Ishikawa (cell line): ENCODE data around the gene KHDC1L.
A peak's percentile ranks its signal among the peaks of the same experiment; 100 is the strongest.

ENCODE experiments used
- CEBPB ChIP-seq: IDR thresholded peaks from 2 replicates; pipeline ENCODE4 v1.6.1; 2012
- CREB1 ChIP-seq: IDR thresholded peaks from 2 replicates; pipeline ENCODE4 v1.6.1; 2012; ENCODE audit warnings: low read depth
- EGR1 ChIP-seq: IDR thresholded peaks from 2 replicates; pipeline ENCODE4 v1.6.1; 2012
- EP300 ChIP-seq: IDR thresholded peaks from 2 replicates; pipeline ENCODE4 v1.6.1; 2012; ENCODE audit warnings: borderline replicate concordance
- FOXM1 ChIP-seq: IDR thresholded peaks from 2 replicates; pipeline ENCODE4 v1.6.1; 2012; ENCODE audit warnings: low read depth, borderline replicate concordance
- NFIC ChIP-seq: IDR thresholded peaks from 2 replicates; pipeline ENCODE4 v1.6.1; 2012
- RAD21 ChIP-seq: IDR thresholded peaks from 2 replicates; pipeline ENCODE4 v1.6.1; 2012; ENCODE audit warnings: low read depth
- TAF1 ChIP-seq: IDR thresholded peaks from 2 replicates; pipeline ENCODE4 v1.6.1; 2012; ENCODE audit warnings: low read depth, mild to moderate bottlenecking
- TCF12 ChIP-seq: IDR thresholded peaks from 2 replicates; pipeline ENCODE4 v1.6.1; 2012; ENCODE audit warnings: low read depth
- TEAD4 ChIP-seq: IDR thresholded peaks from 2 replicates; pipeline ENCODE4 v1.6.1; 2012
- YY1 ChIP-seq: IDR thresholded peaks from 2 replicates; pipeline ENCODE4 v1.6.1; 2012; ENCODE audit warnings: low read depth
- ZBTB7A ChIP-seq: IDR thresholded peaks from 2 replicates; pipeline ENCODE4 v1.6.1; 2012; ENCODE audit warnings: low read depth
- TF ChIP-seq, protein P1 (sequence below): IDR thresholded peaks from 2 replicates; pipeline ENCODE4 v1.6.1; 2012
- TF ChIP-seq, protein P2 (sequence below): IDR thresholded peaks from 2 replicates; pipeline ENCODE4 v1.6.1; 2012
- TF ChIP-seq, protein P3 (sequence below): IDR thresholded peaks from 2 replicates; pipeline ENCODE4 v1.6.1; 2012; ENCODE audit warnings: low read depth, mild to moderate bottlenecking

The KHDC1L gene

DNA sequence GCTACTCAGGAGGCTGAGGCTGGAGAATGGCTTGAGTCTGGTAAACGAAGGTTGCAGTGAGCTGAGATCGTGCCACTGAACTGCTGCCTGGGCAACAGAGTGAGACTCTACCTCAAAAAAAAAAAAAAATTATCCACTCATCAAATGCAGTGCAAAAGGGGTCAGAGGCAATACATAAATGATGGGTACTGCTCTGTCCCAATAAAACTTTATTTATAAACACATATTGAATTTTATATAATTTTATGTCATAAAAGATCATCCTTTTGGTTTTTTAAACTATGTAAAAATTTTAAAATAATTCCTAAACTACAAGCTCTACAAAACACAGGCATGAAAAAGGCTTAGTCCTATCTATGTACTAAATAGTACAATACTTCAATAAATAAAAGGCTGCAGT lies 27.4 kb upstream of the KHDC1L start:
- TF ChIP-seq FOXM1 (no peak), YY1 (no peak), EP300 (no peak)
- TF ChIP-seq, protein P1, sequence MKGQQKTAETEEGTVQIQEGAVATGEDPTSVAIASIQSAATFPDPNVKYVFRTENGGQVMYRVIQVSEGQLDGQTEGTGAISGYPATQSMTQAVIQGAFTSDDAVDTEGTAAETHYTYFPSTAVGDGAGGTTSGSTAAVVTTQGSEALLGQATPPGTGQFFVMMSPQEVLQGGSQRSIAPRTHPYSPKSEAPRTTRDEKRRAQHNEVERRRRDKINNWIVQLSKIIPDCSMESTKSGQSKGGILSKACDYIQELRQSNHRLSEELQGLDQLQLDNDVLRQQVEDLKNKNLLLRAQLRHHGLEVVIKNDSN, result no peak
- TF ChIP-seq, protein P2, sequence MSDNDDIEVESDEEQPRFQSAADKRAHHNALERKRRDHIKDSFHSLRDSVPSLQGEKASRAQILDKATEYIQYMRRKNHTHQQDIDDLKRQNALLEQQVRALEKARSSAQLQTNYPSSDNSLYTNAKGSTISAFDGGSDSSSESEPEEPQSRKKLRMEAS, result no peak

DNA sequence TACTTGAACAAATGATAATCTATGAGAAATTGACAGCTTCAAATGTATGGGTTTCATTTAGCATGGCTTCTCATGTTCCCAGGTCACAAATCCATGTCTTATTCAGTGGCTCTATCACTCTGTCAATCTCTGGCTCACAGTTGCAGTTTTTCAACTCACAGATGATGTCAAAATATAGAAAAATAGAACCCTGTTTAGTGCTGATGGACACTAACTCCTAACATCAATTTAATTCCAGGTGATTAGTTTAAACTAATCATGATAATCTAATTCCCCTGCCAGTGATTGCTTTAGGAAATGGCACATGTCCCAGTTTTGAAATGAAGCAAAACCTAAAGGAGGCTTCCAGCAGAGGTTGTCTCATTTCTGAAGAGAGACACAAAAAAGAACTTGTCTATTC lies 24.7 kb upstream of the KHDC1L start:
- TF ChIP-seq ZBTB7A (no peak), TCF12 (no peak), YY1 (no peak), EGR1 (no peak), CEBPB (no peak), NFIC (no peak), TAF1 (no peak)
- TF ChIP-seq, protein P3, sequence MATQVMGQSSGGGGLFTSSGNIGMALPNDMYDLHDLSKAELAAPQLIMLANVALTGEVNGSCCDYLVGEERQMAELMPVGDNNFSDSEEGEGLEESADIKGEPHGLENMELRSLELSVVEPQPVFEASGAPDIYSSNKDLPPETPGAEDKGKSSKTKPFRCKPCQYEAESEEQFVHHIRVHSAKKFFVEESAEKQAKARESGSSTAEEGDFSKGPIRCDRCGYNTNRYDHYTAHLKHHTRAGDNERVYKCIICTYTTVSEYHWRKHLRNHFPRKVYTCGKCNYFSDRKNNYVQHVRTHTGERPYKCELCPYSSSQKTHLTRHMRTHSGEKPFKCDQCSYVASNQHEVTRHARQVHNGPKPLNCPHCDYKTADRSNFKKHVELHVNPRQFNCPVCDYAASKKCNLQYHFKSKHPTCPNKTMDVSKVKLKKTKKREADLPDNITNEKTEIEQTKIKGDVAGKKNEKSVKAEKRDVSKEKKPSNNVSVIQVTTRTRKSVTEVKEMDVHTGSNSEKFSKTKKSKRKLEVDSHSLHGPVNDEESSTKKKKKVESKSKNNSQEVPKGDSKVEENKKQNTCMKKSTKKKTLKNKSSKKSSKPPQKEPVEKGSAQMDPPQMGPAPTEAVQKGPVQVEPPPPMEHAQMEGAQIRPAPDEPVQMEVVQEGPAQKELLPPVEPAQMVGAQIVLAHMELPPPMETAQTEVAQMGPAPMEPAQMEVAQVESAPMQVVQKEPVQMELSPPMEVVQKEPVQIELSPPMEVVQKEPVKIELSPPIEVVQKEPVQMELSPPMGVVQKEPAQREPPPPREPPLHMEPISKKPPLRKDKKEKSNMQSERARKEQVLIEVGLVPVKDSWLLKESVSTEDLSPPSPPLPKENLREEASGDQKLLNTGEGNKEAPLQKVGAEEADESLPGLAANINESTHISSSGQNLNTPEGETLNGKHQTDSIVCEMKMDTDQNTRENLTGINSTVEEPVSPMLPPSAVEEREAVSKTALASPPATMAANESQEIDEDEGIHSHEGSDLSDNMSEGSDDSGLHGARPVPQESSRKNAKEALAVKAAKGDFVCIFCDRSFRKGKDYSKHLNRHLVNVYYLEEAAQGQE, result no peak
- TF ChIP-seq, protein P2, result no peak
- TF ChIP-seq, protein P1, result no peak

GRCh38 chr6:73248192-73248903 lies 23.1 kb upstream of the KHDC1L start:
- no peak for TF ChIP-seq NFIC
- peak; percentile 37 for TF ChIP-seq TEAD4

GRCh38 chr6:73242001-73242400 lies 16.7 kb upstream of the KHDC1L start:
- TF ChIP-seq TAF1 (no peak), CREB1 (no peak), CEBPB (no peak), TEAD4 (no peak), TCF12 (no peak), ZBTB7A (no peak), YY1 (no peak), NFIC (no peak), FOXM1 (no peak), RAD21 (no peak), EGR1 (no peak), EP300 (no peak)
- TF ChIP-seq, protein P2, result no peak
- TF ChIP-seq, protein P3, result no peak
- TF ChIP-seq, protein P1, result no peak

DNA sequence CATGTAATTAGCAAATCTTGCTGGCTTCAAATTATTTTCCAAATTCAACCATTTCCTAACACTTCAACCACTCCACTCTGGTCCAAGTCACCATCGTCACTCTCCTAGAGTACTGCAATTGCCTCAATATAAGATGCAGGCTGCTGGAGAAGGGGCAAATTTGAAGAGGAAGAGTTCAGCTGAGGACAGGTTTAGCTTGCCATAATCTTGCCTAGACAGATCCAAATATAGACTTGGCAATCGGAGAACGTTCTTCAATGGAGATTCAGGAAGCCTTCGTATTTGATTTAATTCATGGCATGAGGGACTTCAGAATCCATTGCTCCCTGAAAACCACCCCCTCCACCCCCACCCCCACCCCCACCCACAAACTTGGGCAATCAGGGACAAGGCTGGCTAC lies 15.4 kb upstream of the KHDC1L start:
- no peak for TF ChIP-seq EP300
- no peak for TF ChIP-seq TAF1
- TF ChIP-seq FOXM1, result no peak
- no peak for TF ChIP-seq NFIC
- TF ChIP-seq TCF12, result no peak
- no peak for TF ChIP-seq ZBTB7A
- TF ChIP-seq RAD21, result no peak
- no peak for TF ChIP-seq CREB1
- no peak for TF ChIP-seq CEBPB
- no peak for TF ChIP-seq TEAD4
- TF ChIP-seq, protein P2, result no peak
- TF ChIP-seq, protein P1, result no peak
- no peak for TF ChIP-seq YY1
- TF ChIP-seq, protein P3, result no peak
- TF ChIP-seq EGR1, result no peak
